Activated CD8-positive, alpha-beta memory T cell treated with anti-CD3 and anti-CD28 coated beads for 1 hour (primary cell): ENCODE results near the gene LOXHD1.

Experiments
- DNase-seq, 2 donors: peaks; one replicate each; pipeline ENCODE4 v3.0.0-alpha.2; 2020; ENCODE audit warnings: low read depth in 1 of 2; ENCODE audit errors: extremely low read depth in 1 of 2

LOXHD1 gene

DNA sequence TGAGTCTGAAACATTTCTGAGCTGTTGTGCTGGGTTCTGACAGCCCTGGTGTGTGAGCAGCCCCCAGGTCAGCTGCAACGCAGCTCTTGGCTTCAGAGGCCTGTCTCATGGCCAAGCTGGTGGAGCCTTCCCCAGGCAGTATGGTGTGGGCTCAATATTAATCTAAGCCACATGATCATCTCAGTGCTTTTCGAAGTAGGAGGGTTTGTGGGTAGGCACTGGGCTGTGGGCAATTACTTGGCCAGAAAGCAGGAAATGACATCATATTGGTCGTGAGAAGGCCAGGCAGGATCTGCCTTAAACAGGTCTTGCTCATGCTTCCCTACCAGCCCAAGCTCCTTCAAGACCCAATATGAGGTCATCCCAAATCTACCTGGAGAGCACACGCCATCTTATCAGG is 26.9 kb downstream of the LOXHD1 start:
- DNase-seq, result no peak

DNA sequence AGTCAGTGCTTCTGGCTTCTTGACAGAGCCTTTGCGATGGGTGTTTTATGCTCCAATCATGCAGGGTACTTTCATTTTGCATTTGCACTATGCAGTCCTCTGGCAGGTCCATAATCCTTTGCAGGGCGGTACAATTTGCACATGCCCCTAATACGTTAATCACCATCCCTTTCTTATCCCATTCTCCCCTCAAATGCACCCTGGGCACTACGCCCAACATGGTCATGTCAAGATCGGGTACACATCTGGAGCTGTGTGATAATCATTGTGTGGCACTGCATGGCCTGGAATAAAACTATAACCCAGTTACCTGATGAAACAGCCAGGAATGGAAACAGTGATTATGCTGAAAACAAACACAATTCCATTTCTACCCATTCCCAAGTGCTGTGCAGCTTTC is 27.7 kb downstream of the LOXHD1 start:
- DNase-seq, result no peak

DNA sequence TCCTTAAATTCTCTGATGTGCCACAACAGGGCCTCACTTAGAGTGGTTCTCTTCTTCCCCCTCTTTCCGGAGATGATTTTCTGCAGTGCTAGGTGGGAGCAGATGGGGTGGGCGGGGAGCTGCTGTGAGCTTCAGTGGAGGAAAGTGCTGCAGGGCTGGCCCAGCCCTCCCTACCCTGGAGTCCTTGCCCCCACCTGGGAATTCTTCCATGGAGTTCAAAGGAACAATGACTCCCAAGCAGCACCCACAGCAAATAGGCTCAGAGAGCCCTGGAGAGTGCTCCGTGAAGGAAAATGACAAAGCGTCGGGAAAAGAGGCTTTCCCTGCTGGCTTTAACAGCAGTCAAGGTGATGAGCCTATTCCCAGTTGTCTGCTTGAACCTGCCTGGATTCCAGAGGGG is 28.8 kb downstream of the LOXHD1 start:
- DNase-seq, result no peak

DNA sequence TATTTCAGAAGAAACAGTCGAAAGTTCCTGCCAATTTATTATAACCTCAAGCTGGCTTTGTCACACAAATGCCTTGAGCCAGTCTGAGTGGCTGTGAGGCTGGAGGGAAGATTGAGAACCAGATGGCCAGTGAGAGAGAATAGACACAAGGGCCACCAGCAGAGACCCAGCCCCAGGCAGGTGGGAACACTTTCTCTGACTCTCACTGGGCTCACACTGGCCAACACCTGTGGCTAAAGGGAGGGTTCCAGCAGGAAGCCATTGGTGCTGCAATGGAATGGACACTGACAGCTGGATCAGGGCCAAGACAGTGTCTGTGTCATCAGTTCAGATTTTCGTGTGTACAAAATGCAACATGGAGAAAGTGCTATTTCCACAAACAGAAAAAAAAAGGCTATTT is 29.9 kb downstream of the LOXHD1 start:
- no peak for DNase-seq

DNA sequence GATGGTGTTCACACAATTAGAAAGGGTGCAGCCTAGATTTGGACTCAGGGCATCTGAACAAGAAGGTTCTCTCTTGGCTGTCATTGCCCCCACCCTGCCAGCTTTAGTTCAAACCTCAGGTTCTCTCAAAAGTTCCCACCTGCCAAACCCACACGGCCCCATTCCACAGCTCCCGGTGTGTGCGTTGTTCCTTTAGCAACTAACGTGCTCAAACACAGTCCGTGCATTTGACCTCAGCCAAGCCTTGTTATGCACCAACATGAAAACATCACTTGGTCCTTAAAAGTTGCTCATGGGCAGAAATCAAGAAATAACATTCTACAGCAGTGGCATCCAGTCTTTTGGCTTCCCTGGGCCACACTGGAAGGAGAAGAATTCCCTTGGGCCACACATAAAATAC is 32.0 kb downstream of the LOXHD1 start:
- no peak for DNase-seq

DNA sequence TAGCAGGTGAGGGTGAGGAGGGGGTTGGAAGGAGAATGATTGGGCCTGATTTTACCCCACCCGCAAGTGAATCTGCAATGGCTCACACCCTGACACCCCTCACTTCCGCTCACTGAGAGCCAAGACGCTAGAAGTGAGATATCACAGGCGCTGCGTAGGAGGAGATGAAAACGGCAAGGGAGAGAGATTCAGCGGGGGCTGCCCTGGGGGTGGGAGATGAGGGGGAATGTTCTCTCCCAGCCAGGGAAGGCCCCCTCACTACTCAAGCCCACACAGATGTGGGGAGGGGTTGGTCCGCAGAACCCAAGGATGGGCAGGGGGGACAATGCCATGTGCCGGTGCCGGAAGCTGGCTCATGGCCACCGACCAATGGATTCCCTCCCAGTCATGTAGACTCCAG is 32.9 kb downstream of the LOXHD1 start:
- DNase-seq, result no peak

DNA sequence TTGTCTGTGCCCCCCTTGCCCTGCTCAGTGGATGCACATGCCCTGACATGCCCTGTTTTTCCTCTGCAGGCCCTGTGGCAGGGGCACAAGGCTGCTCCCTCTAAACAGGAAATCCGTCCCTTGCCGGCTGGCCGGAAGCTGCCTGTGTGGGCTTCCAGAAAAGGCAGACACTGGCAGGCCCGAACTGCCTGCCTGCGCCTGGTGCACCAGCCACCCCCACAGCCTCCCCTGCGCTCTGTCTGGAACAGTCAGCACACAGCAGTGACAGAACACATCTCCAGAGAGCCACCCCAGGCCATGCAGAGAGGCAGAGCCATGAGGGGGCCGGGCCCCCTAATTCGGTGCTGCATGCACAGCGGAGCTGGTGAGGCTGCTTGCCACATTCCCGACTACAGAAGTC is 33.5 kb downstream of the LOXHD1 start:
- DNase-seq, result no peak

DNA sequence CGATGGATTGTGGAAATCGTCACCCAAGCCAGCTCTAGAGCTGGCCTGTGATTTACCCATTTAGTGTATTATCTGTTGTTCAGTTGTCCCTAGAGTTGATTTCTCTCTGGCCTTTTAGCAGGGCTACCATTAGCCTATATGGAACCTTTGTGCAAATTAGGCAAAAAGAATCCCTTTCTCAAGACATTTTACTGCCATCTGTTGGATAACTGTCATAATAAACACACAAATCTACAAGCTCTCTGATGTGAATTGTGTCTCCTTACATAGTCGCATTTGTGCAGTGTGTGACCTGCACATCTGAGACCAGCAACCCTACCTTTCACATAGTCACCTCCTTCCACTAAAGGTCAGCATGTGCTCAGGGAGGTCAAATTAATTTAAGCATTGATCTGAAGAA is 34.0 kb downstream of the LOXHD1 start:
- no peak for DNase-seq

DNA sequence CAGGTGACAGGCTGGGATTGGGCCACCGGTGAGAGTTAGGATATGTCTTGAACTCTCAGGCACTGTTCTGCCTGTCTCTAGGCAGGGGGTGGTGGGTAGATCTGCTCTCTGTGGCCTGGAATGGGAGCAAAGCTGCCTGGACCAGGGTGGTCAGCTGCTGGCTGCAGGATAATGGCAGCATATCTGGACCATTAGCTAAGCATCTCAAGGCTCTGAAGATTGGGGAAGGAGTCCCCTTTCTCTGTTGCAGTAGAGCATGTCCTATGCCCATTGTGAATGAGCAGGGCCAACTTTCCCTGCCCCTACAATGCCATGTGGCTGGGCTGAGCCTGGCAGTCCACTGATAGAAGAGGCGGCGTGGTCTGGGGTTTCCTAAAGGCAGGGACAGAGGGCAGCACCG is 34.6 kb downstream of the LOXHD1 start:
- DNase-seq, result no peak

DNA sequence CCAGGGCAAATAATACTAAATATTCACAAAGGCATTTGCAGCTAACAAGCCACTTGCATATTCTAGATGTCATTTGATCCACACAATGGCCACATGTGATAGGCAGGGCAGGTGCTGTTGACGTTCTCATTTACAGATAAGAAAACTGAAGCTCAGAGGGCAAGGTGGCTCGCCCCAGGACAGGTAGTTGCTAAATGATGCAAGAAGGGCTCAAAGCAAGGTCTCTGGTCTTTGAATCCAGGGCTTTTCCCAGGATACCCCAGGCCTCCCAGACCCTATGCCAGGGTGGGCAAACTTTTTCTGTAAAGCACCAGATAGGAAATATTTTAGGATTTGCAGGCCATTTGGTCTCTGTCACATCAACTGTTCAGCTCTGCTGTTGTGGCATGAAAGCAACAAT is 35.1 kb downstream of the LOXHD1 start:
- DNase-seq, result no peak

DNA sequence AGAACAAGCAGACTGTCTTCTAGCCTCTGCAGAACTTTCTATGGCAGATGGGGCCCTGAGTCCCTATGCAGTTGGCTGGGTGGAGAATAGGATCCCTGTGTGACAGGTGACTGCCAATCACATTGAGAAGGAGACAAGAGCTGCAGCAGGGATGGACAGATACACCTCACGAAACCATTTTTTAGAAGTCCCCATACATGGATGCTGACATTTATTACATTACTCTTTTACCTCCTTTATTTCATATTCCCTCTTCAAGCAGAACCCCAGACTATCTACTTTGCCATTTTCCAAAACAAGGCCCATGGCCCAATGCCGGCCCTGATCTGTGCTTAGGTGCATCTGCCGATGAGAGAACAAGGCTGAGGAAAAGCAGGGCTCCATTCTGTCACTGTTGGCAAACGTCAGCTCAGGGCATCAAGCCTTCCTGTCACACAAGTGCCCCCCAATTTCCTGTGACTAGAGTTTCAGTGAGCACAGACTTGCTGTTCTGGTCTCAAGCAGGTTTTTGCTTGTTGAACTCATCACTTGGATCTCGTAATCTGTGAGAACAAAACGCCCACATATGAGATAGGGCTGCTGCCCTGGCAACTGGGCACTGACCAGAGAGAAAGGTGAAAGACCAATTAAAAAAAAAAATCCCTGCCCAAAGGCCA is 35.8 kb downstream of the LOXHD1 start:
- no peak for DNase-seq

DNA sequence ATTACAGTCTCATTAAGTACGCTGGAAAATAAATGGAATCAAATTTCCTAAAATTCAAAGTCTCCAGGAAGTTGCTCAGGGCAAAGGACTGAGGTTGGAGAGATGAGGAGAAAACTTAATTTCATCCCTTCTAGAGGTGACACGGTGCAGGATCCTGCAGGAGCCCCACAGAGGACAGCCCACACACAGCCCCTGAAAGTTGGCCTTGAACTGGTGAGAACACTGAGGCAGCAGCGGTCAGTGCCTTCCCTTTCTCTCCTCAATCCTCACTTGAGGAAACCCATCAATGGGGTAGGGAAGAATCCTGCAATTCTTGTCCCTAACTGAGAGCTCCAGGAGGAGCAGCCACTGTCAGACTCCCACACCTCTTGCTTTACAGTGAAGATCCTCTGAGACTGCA is 37.5 kb downstream of the LOXHD1 start:
- no peak for DNase-seq

DNA sequence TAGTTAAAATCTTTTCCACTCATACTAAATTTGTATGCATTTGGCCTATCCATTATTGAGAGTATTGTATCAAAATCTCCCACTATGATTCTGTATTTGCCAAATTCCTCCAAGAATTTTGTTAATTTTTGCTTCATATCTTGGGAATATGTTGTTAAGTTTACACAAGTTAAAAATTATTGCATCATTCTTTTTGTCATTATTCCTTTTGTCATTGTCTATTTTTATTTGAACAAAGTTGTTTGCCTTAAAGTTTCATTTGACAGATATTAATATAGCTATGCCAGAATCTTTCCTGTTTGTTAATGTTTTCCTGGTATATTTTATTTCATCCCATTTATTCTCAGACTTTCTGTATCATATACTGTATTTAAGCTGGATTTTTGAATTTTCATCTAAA is 41.3 kb downstream of the LOXHD1 start:
- DNase-seq, result no peak

DNA sequence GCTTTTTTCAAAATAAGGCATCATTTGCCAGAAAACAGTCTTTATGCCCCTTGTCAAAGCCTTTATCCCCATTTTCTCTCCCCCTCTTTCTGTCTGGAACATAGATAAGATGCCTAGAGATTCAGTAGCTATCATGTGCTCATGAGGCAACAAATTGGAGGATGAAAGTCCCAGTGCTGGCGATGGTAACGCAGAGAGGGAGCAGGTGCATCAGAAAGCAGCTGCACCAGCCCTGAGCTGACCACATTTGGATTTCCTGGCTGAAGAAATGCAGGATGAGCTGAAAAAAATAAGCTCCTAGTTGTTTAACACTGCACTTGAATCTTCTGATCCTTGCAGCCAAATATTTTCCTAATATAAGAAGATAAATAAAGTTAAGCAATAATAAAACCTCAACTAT is 48.0 kb downstream of the LOXHD1 start:
- no peak for DNase-seq

DNA sequence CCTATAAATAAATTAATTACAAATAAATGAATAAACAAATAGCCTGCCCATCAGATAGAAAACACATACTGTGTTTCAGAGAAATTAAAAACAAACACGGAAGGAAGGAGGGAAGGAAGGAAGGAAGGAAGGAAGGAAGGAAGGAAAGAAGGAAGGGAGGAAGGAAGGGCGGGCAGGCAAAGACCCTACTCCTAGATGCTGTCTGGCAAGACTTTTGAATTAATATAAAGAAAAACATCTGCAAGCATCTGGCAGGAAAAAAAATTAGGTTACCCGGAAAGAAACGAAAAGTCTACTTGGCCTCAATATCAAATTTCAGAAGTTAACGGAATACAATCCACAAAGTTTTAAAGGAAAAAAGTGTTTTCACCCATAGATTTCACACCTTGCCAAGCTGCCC is 49.1 kb downstream of the LOXHD1 start:
- DNase-seq, result no peak

DNA sequence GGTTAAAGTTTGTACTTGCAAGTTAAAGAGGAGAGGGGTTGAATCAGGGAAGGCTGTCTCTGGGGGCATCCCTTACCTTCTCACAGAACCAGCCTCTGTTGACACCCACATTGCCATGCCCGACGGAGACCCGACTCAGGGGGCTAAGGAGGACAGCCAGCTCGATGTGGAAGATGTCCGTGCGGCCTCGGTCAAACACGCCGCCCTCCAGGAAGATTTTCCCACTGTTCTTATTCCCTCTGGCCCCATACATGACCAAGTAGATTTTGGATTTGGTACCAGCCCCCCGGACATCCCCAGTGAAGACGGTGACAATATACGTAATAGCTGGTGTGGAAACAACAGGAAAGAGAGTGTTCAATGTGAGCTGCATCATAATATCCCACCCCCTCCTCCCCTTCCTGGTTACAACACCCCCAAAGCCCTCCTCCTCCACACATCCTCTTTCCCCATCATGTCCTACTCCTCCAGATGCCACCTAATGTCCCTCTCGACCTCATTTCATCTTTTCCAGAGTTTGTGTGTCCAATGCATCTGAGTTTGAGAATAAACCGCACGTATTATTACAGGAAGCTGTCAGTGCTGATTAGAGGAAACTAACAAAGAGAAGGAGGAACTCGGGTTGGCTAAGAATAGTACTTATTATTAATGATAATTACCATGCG is 55.7 kb downstream of the LOXHD1 start:
- DNase-seq, result no peak

DNA sequence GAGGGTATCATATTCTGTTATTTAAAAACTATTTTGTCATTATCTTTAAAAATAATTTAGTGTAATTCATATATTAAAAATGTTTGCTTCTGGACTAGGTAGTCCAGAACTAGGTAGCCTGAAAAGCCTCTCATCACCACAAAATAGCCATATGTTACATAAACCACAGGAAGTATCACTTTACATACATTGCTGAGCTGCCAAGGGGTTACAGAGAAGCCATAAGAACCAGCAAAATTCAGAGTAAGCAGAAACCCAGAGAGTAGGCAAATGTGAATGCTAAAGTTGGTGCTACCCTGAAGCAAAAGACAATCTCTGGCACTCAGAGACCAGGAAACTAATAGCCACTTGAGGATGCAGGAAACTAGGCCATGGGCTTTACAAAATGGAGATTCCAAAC is 60.9 kb downstream of the LOXHD1 start:
- DNase-seq, result no peak

DNA sequence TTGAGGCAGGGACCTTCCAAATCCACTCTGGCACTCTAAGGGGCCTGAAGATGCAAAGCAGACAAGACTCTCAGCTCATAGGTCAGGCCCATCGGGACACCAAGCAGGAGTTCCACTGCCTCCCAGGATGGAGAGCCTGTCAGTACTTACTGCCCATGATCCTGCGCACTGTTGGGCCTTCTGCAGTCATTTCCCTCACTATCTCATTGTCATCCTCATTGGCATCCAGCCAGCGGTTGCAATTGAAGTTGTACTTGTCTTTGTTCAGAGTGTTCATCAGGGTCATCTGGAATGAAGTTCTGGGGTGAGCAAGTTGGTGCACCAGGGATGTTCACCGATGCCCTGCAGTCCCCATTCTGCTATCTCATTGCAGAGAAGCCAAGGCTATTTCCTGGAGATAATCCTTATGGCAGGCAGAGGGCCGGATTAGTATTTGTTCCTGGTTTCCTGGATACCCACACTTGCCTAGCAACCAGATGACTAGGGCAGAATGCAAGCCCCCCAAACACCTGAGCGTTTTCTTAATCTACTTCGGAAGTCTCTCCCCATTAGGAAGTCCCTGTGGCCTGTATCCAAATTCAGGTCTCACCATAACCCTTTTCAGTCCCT is 65.1 kb downstream of the LOXHD1 start:
- no peak for DNase-seq

DNA sequence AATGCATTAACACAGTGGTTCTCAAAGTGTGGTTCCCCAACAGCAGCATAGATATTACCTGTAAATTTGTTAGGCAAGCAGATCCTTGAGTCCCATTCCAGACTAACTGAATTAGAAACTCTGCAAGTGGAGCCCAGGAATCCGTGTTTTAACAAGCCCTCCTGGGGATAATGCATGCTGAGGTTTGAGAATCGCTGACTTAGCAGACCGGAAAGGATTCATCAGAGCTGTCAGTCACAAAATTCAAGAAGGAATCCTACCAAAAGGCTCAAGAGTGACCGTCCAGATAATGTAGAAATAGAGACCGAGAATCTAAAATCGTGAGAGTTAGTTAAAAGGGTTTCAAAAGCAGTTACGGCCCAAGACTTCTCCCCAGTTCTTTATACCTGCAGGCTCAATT is 66.9 kb downstream of the LOXHD1 start:
- DNase-seq, result no peak

DNA sequence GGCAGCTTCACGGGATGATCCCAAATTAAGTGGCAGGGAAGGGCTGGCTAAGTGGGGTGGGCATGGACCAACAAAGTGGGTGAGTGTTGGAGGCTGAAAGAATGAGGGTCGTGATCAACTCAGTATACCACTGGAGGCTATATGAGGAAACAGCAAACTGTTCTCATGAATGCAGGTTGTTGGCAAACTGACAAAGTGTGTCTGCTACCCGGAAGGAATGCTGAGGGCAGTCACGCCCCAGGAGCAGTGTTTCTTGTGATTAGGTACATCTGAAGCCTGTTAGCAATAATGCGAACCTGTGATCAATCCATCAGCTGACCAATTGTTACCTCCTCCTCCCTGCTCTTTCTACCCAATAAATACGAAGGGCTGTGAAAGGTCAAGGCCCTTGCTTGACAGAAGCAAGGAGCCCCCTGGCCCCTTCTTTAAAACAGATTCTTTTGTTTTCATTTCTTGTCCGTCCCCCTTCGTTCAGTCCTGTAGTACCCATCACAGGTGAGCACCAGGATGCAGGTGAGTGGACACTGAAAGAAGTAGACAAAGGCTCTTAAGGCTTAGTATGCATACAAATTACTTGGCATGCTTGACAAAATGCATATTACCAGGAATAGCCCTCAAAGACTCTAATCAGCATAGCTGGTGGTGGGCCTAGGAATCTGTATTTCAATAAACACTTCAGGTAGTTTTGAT is 67.9 kb downstream of the LOXHD1 start:
- no peak for DNase-seq

DNA sequence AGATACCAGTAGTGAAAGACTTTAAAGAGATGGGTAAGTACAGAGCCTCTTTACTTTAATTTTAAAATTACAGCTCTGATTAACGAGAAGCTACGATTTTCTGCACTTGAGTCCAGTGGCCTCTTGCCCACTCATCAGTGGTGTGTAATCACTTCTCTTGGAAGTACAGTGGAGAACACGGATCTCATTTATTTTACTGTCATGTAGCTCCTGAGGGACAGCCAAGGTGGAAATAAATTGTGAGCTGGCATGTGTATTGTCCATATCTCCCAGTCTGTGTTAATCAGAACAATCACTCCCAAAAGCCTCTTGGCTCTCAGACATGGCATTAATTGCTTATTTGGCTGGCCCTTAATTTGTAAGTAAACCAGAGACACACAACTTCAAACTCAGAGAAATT is 69.4 kb downstream of the LOXHD1 start:
- DNase-seq, result no peak

DNA sequence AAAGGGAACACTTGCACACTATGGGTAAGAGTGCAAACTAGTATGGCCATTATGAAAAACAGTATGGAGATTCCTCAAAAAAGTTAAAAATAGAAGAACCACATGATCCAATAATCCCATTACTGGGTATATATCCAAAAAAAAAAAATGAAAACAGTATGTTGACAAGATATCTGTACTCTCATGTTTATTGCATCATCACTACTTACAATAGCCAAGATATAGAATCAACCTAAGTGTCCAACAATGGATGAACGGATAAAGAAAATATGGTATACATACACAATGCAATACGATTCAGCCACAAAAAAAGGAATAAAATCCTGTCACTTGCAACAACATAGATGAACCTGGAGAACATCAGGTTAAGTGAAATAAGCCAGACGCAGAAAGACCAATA is 73.3 kb downstream of the LOXHD1 start:
- DNase-seq, result no peak
